ENCODE results near the gene FEZ2. TPM values are rescaled to one million over a fixed set of nuclear protein-coding genes. Genes with fewer than 3 reads are reported as not detected.

The FEZ2 gene
- polyA plus RNA-seq (2013, experiment 1 of 2): 21.7 TPM
- 34.9 TPM for polyA plus RNA-seq (2013, experiment 2 of 2)

- no peaks in the 10 kb centered on the region for H3K36me3 ChIP-seq (ENCODE audit: insufficient read depth, low read length)
- H3K9ac ChIP-seq (ENCODE audit: low read depth, low read length): peak within 1 kb of the TSS; percentile 66
- no peaks in the 10 kb centered on the region for H3K9me3 ChIP-seq (ENCODE audit: insufficient read depth, low read depth, low read length)
- WGBS: under 1% methylated on average over 81 of the region's 81 CpGs
- H3K27ac ChIP-seq (ENCODE audit: low read depth, low read length): peak within 1 kb of the TSS; percentile 88; the same call in 1 of the 2 replicates
- H3K4me3 ChIP-seq (ENCODE audit: low read length): peak within 1 kb of the TSS; percentile 69
- 0 out of 2 replicates have a peak, but pooled peaks cover 4% of the 10 kb centered on the region for H3K4me1 ChIP-seq (ENCODE audit: insufficient read depth, low read length)
- peaks cover 18% of the 10 kb centered on the region for H3K27me3 ChIP-seq (ENCODE audit: insufficient read depth, low read length)
These were observed at the start of gene FEZ2 for GRCh38 chr2:36597532-36598377. Gene FEZ2, minus strand, starts transcription at chr2:36598168. Its CDS starts 26 bp downstream, at chr2:36598142.

GRCh38 chr2:36634981-36635597, 37.1 kb upstream of the FEZ2 start:
- 82% methylated on average over 3 of the region's 3 CpGs for WGBS
- Histone ChIP-seq H3K4me1 (ENCODE audit: insufficient read depth, low read length) (no peaks in the 10 kb centered on the region), H3K4me3 (ENCODE audit: low read length) (no peak overlapping the region), H3K27me3 (ENCODE audit: insufficient read depth, low read length) (no peaks in the 10 kb centered on the region), H3K9ac (ENCODE audit: low read depth, low read length) (no peak overlapping the region), H3K27ac (ENCODE audit: low read depth, low read length) (no peak overlapping the region), H3K9me3 (ENCODE audit: insufficient read depth, low read depth, low read length) (peaks cover 16% of the 10 kb centered on the region), H3K36me3 (ENCODE audit: insufficient read depth, low read length) (no peaks in the 10 kb centered on the region)

- H3K27ac ChIP-seq (ENCODE audit: low read depth, low read length): no peak overlapping the region
- H3K27me3 ChIP-seq (ENCODE audit: insufficient read depth, low read length): no peaks in the 10 kb centered on the region
- H3K36me3 ChIP-seq (ENCODE audit: insufficient read depth, low read length): no peaks in the 10 kb centered on the region
- 91% methylated on average over 2 of the region's 2 CpGs for whole genome bisulfite sequencing
- H3K4me3 ChIP-seq (ENCODE audit: low read length): no peak overlapping the region
- no peak overlapping the region for H3K9ac ChIP-seq (ENCODE audit: low read depth, low read length)
- no peaks in the 10 kb centered on the region for H3K4me1 ChIP-seq (ENCODE audit: insufficient read depth, low read length)
- peaks cover 16% of the 10 kb centered on the region for H3K9me3 ChIP-seq (ENCODE audit: insufficient read depth, low read depth, low read length)
These were observed 35.6 kb upstream of the FEZ2 start for GRCh38 chr2:36633470-36634092.

GRCh38 chr2:36626756-36627155, 28.8 kb upstream of the FEZ2 start:
- no peak overlapping the region for H3K9ac ChIP-seq (ENCODE audit: low read depth, low read length)
- WGBS: 93% methylated on average over 3 of the region's 3 CpGs
- H3K36me3 ChIP-seq (ENCODE audit: insufficient read depth, low read length): no peaks in the 10 kb centered on the region
- no peak overlapping the region for H3K27ac ChIP-seq (ENCODE audit: low read depth, low read length)
- no peak overlapping the region for H3K4me3 ChIP-seq (ENCODE audit: low read length)
- H3K9me3 ChIP-seq (ENCODE audit: insufficient read depth, low read depth, low read length): peaks cover 25% of the 10 kb centered on the region
- no peaks in the 10 kb centered on the region for H3K4me1 ChIP-seq (ENCODE audit: insufficient read depth, low read length)
- no peaks in the 10 kb centered on the region for H3K27me3 ChIP-seq (ENCODE audit: insufficient read depth, low read length)

- no peak overlapping the region for H3K27ac ChIP-seq (ENCODE audit: low read depth, low read length)
- no peaks in the 10 kb centered on the region for H3K4me1 ChIP-seq (ENCODE audit: insufficient read depth, low read length)
- no peaks in the 10 kb centered on the region for H3K36me3 ChIP-seq (ENCODE audit: insufficient read depth, low read length)
- H3K9ac ChIP-seq (ENCODE audit: low read depth, low read length): no peak overlapping the region
- no peak overlapping the region for H3K4me3 ChIP-seq (ENCODE audit: low read length)
- no peaks in the 10 kb centered on the region for H3K27me3 ChIP-seq (ENCODE audit: insufficient read depth, low read length)
- WGBS: 92% methylated on average over 3 of the region's 3 CpGs
- H3K9me3 ChIP-seq (ENCODE audit: insufficient read depth, low read depth, low read length): peaks cover 19% of the 10 kb centered on the region
These were observed 28.1 kb upstream of the FEZ2 start for GRCh38 chr2:36626071-36626470.

- Histone ChIP-seq H3K27ac (ENCODE audit: low read depth, low read length) (no peak overlapping the region), H3K4me1 (ENCODE audit: insufficient read depth, low read length) (no peaks in the 10 kb centered on the region)
- WGBS: 94% methylated on average over 2 of the region's 2 CpGs
These were observed 27.3 kb upstream of the FEZ2 start for GRCh38 chr2:36625304-36625703.

GRCh38 chr2:36620321-36620720, 22.4 kb upstream of the FEZ2 start:
- H3K9me3 ChIP-seq (ENCODE audit: insufficient read depth, low read depth, low read length): peaks cover 3% of the 10 kb centered on the region; the same call in 1 of the 2 replicates
- WGBS: 95% methylated on average over 2 of the region's 2 CpGs
- no peak overlapping the region for H3K9ac ChIP-seq (ENCODE audit: low read depth, low read length)
- H3K27ac ChIP-seq (ENCODE audit: low read depth, low read length): no peak overlapping the region
- H3K36me3 ChIP-seq (ENCODE audit: insufficient read depth, low read length): no peaks in the 10 kb centered on the region
- no peak overlapping the region for H3K4me3 ChIP-seq (ENCODE audit: low read length)
- H3K4me1 ChIP-seq (ENCODE audit: insufficient read depth, low read length): peaks cover 24% of the 10 kb centered on the region
- H3K27me3 ChIP-seq (ENCODE audit: insufficient read depth, low read length): no peaks in the 10 kb centered on the region

More at GRCh38 chr2:36625304-36625703, 27.3 kb upstream of the FEZ2 start:
- peaks cover 12% of the 10 kb centered on the region for H3K9me3 ChIP-seq (ENCODE audit: insufficient read depth, low read depth, low read length)
- H3K4me3 ChIP-seq (ENCODE audit: low read length): no peak overlapping the region
- H3K9ac ChIP-seq (ENCODE audit: low read depth, low read length): no peak overlapping the region
- no peaks in the 10 kb centered on the region for H3K27me3 ChIP-seq (ENCODE audit: insufficient read depth, low read length)
- no peaks in the 10 kb centered on the region for H3K36me3 ChIP-seq (ENCODE audit: insufficient read depth, low read length)

GRCh38 chr2:36618381-36618780, 20.4 kb upstream of the FEZ2 start:
- peaks cover 37% of the 10 kb centered on the region for H3K4me1 ChIP-seq (ENCODE audit: insufficient read depth, low read length)
- 19% methylated on average over 1 of the region's 1 CpG for WGBS
- H3K36me3 ChIP-seq (ENCODE audit: insufficient read depth, low read length): no peaks in the 10 kb centered on the region
- H3K9ac ChIP-seq (ENCODE audit: low read depth, low read length): no peak overlapping the region
- H3K9me3 ChIP-seq (ENCODE audit: insufficient read depth, low read depth, low read length): no peaks in the 10 kb centered on the region
- no peak overlapping the region for H3K4me3 ChIP-seq (ENCODE audit: low read length)
- H3K27me3 ChIP-seq (ENCODE audit: insufficient read depth, low read length): no peaks in the 10 kb centered on the region
- no peak overlapping the region for H3K27ac ChIP-seq (ENCODE audit: low read depth, low read length)

GRCh38 chr2:36616947-36617346, 19.0 kb upstream of the FEZ2 start:
- Histone ChIP-seq H3K9me3 (ENCODE audit: insufficient read depth, low read depth, low read length) (no peaks in the 10 kb centered on the region), H3K4me3 (ENCODE audit: low read length) (no peak overlapping the region), H3K27me3 (ENCODE audit: insufficient read depth, low read length) (no peaks in the 10 kb centered on the region), H3K27ac (ENCODE audit: low read depth, low read length) (peak overlapping the region; percentile 59; the same call in 1 of the 2 replicates), H3K9ac (ENCODE audit: low read depth, low read length) (no peak overlapping the region), H3K4me1 (ENCODE audit: insufficient read depth, low read length) (peaks cover 37% of the 10 kb centered on the region), H3K36me3 (ENCODE audit: insufficient read depth, low read length) (no peaks in the 10 kb centered on the region)

GRCh38 chr2:36615222-36615621, 17.3 kb upstream of the FEZ2 start:
- Histone ChIP-seq H3K9me3 (ENCODE audit: insufficient read depth, low read depth, low read length) (no peaks in the 10 kb centered on the region), H3K4me3 (ENCODE audit: low read length) (no peak overlapping the region), H3K9ac (ENCODE audit: low read depth, low read length) (no peak overlapping the region), H3K27me3 (ENCODE audit: insufficient read depth, low read length) (no peaks in the 10 kb centered on the region), H3K36me3 (ENCODE audit: insufficient read depth, low read length) (no peaks in the 10 kb centered on the region), H3K4me1 (ENCODE audit: insufficient read depth, low read length) (peaks cover 37% of the 10 kb centered on the region), H3K27ac (ENCODE audit: low read depth, low read length) (no peak overlapping the region)
- 84% methylated on average over 6 of the region's 6 CpGs for WGBS

GRCh38 chr2:36613801-36614200, 15.8 kb upstream of the FEZ2 start:
- H3K9me3 ChIP-seq (ENCODE audit: insufficient read depth, low read depth, low read length): no peaks in the 10 kb centered on the region
- no peak overlapping the region for H3K4me3 ChIP-seq (ENCODE audit: low read length)
- peaks cover 37% of the 10 kb centered on the region for H3K4me1 ChIP-seq (ENCODE audit: insufficient read depth, low read length)
- no peaks in the 10 kb centered on the region for H3K27me3 ChIP-seq (ENCODE audit: insufficient read depth, low read length)
- no peak overlapping the region for H3K9ac ChIP-seq (ENCODE audit: low read depth, low read length)
- H3K36me3 ChIP-seq (ENCODE audit: insufficient read depth, low read length): no peaks in the 10 kb centered on the region
- 87% methylated on average over 1 of the region's 1 CpG for WGBS
- H3K27ac ChIP-seq (ENCODE audit: low read depth, low read length): no peak overlapping the region

Data from HUES64 (cell line).